ENCODE measurements around the gene RRP7A. TPM values are rescaled to one million over a fixed set of nuclear protein-coding genes. Genes with fewer than 3 reads are reported as not detected.

Gene RRP7A
- total and polyA plus RNA-seq, 2 of the 13 experiments (the other 11 are each of a cell fraction or from before 2014, with no cell fraction given), result 15.3 to 41.6 TPM

GRCh38 chr22:42536166-42536565, 16.6 kb upstream of the RRP7A start:
- no peaks in the 10 kb centered on the region; a peak in 1 of 5 replicates for H3K27me3 ChIP-seq (ENCODE audit: control insufficient read depth in 1 of 2, insufficient read depth in 2 of 2, low read length in 2 of 2)
- ChIA-PET CTCF (ENCODE audit: low intra/inter-chr PET ratio, low total read pairs) (no interaction called here), POLR2A (interaction anchor here (0.9 to 1.0 kb wide), 2 partner anchors 15 to 26 kb away, joined by 3 to 4 read pairs; no protein-coding TSS in a partner anchor)
- H3K9ac ChIP-seq (ENCODE audit: insufficient read depth, low read depth, low read length), result no peak overlapping the region
- H3K36me3 ChIP-seq (replicated peaks in 1 of 2; ENCODE audit: control insufficient read depth in 1 of 2, insufficient read depth in 2 of 2, low read length in 2 of 2), result no peaks in the 10 kb centered on the region
- H3K4me3 ChIP-seq (replicated peaks in 1 of 3; ENCODE audit: insufficient read depth in 1 of 3, low read depth in 2 of 3, low read length in 3 of 3), result no peak overlapping the region
- peaks cover 31% of the 10 kb centered on the region for H3K4me1 ChIP-seq (ENCODE audit: insufficient read depth, low read length)
- no peak overlapping the region for H3K27ac ChIP-seq (ENCODE audit: extremely low read length, insufficient read depth, low read length)
- H3K79me2 ChIP-seq (ENCODE audit: insufficient read depth, low read length), result no peaks in the 10 kb centered on the region
- FAIRE-seq, result peak; percentile 37
- BruUV-seq (replicated peaks), result no TSS peak
- WGBS (ENCODE audit: low lambda C conversion rate), result 46% methylated on average over 7 of the region's 7 CpGs
- H2AFZ ChIP-seq (ENCODE audit: low read length), result no peak overlapping the region
- no peaks in the 10 kb centered on the region for H3K9me3 ChIP-seq (ENCODE audit: low read length)
- in situ Hi-C loops (cut with HindIII; ENCODE audit: extremely low pct_ligation_motif_present, low pct_unique_long_range_greater_than_20kb), result no loop called here
- intact Hi-C loops (cut with micrococcal nuclease; ENCODE audit: unreplicated experiment), result no loop called here
- DNase-seq (ENCODE audit: low spot score), result peak; percentile 53
- H4K20me1 ChIP-seq (ENCODE audit: insufficient read depth, low read length), result no peaks in the 10 kb centered on the region
- ATAC-seq, result peak; percentile 27; the same call in 2 of the 3 replicates
- H3K4me2 ChIP-seq (ENCODE audit: low read depth, low read length), result no peak overlapping the region
- TF ChIP-seq ZSCAN12 (CRISPR knock-in tag; IDR thresholded peaks at IDR 0.05) (peak; percentile 66; the same call in 1 of the 2 replicates), FIP1L1 (IDR thresholded peaks at IDR 0.05; ENCODE audit: borderline replicate concordance, insufficient read depth, low read depth, low read length) (no peak), ZBTB43 (CRISPR knock-in tag; conservative IDR thresholded peaks at IDR 0.05) (peak; percentile 63), NR3C1 (CRISPR knock-in tag; IDR thresholded peaks at IDR 0.05) (no peak), NFRKB (IDR thresholded peaks at IDR 0.05) (no peak), TGIF2 (CRISPR knock-in tag; IDR thresholded peaks at IDR 0.05) (peak; percentile 77), U2AF1 (optimal IDR thresholded peaks at IDR 0.05; ENCODE audit: low read depth, low read length) (no peak), ZSCAN29 (CRISPR knock-in tag; conservative IDR thresholded peaks at IDR 0.05) (no peak), ARNT2 (CRISPR knock-in tag; IDR thresholded peaks at IDR 0.05; ENCODE audit: low read depth) (0 out of 2 replicates have a peak, but pooled peaks have one; percentile 33), FOXK2 (IDR thresholded peaks at IDR 0.05) (no peak), NFYC (CRISPR knock-in tag; IDR thresholded peaks at IDR 0.05) (0 out of 2 replicates have a peak, but pooled peaks have one; percentile 15), MXD3 (CRISPR knock-in tag; IDR thresholded peaks at IDR 0.05) (peak; percentile 52; the same call in 1 of the 2 replicates), RFXAP (CRISPR knock-in tag; IDR thresholded peaks at IDR 0.05; ENCODE audit: borderline replicate concordance) (0 out of 2 replicates have a peak, but pooled peaks have one; percentile 49), SAFB2 (CRISPR knock-in tag; IDR thresholded peaks at IDR 0.05; ENCODE audit: borderline replicate concordance, low read depth) (no peak), NFAT5 (CRISPR knock-in tag; IDR thresholded peaks at IDR 0.05) (peak; percentile 79; the same call in 1 of the 2 replicates), ZMAT3 (CRISPR knock-in tag; conservative IDR thresholded peaks at IDR 0.05) (peak; percentile 57; the same call in 1 of the 2 replicates), BRCA1 (CRISPR knock-in tag; IDR thresholded peaks at IDR 0.05) (peak; percentile 83; the same call in 1 of the 2 replicates), SPEN (CRISPR knock-in tag; IDR thresholded peaks at IDR 0.05; ENCODE audit: low read depth) (0 out of 2 replicates have a peak, but pooled peaks have one; percentile 23), MIER2 (CRISPR knock-in tag; IDR thresholded peaks at IDR 0.05) (no peak), IRF2 (CRISPR knock-in tag; IDR thresholded peaks at IDR 0.05) (0 out of 2 replicates have a peak, but pooled peaks have one; percentile 14)
